Smooth muscle cell (in vitro differentiated cells): ENCODE data around the gene USP35. TPM values are rescaled to one million over a fixed set of nuclear protein-coding genes. Genes with fewer than 3 reads are reported as not detected.

Experiments used
- DNase-seq: peaks from one replicate; lab custom pipeline; 2025; ENCODE audit not compliant: unreplicated experiment; lab: John Stamatoyannopoulos, UW
- H2AFZ ChIP-seq: fragments of 200-600 bp; sonication (generic); 2 replicates; pipeline ENCODE4 v1.6.0; 2016; ENCODE audit warnings: antibody characterized with exemption, low read depth, mild to moderate bottlenecking
- H3F3A ChIP-seq: fragments of 200-600 bp; sonication (generic); 2 replicates; pipeline ENCODE4 v1.6.0; 2017; ENCODE audit warnings: antibody characterized with exemption, low read depth
- H3K27ac ChIP-seq: fragments of 200-600 bp; sonication (generic); 2 replicates; pipeline ENCODE4 v1.5.1; 2016; ENCODE audit warnings: low read depth, mild to moderate bottlenecking
- H3K27me3 ChIP-seq: fragments of 200-600 bp; sonication (generic); 2 replicates; pipeline ENCODE4 v1.6.1; 2016; ENCODE audit warnings: low read depth, mild to moderate bottlenecking
- H3K36me3 ChIP-seq: fragments of 200-600 bp; sonication (generic); 2 replicates; pipeline ENCODE4 v1.5.1; 2016; ENCODE audit warnings: low read depth
- H3K4me1 ChIP-seq: fragments of 200-600 bp; sonication (generic); 2 replicates; pipeline ENCODE4 v1.5.1; 2016; ENCODE audit warnings: low read depth
- H3K4me2 ChIP-seq: fragments of 200-600 bp; sonication (generic); 2 replicates; pipeline ENCODE4 v1.6.0; 2016; ENCODE audit warnings: mild to moderate bottlenecking
- H3K4me3 ChIP-seq: fragments of 200-600 bp; sonication (generic); 2 replicates; pipeline ENCODE4 v1.5.1; 2016; ENCODE audit warnings: mild to moderate bottlenecking
- H3K79me2 ChIP-seq: fragments of 200-600 bp; sonication (generic); 2 replicates; pipeline ENCODE4 v1.6.0; 2016; ENCODE audit warnings: low read depth, mild to moderate bottlenecking
- H3K9ac ChIP-seq: fragments of 200-600 bp; sonication (generic); 2 replicates; pipeline ENCODE4 v1.6.0; 2016; ENCODE audit warnings: low read depth
- H3K9me3 ChIP-seq: fragments of 200-600 bp; sonication (generic); replicated peaks from 2 replicates; pipeline ENCODE4 v1.5.1; 2016; ENCODE audit warnings: low read depth
- H4K20me1 ChIP-seq: fragments of 200-600 bp; sonication (generic); 2 replicates; pipeline ENCODE4 v1.6.0; 2016; ENCODE audit warnings: low read depth
- WGBS: methylation state at CpG from one replicate; pipeline ENCODE4 v1.1.7; 2016; ENCODE audit warnings: low lambda C conversion rate; 5-methylcytosine and 5-hydroxymethylcytosine counted together
- polyA plus RNA-seq: library from polyadenylated mRNA; unstranded; fragments of >200 nt; fragmentation: Nextera tagmentation; extraction: Ambion mirVana; gene quantifications from 2 replicates; pipeline ENCODE4 v1.2.1, GENCODE V29; 2016
- total RNA-seq: library from RNA; depleted of rRNA; stranded (reverse); fragments of >200 nt; gene quantifications from 2 replicates; pipeline ENCODE4 v1.2.3, GENCODE V29; 2014
- TF ChIP-seq, protein P1 (sequence below): fragments of 200-600 bp; sonication (generic); IDR thresholded peaks from 2 replicates; pipeline ENCODE4 v1.5.1; 2017; ENCODE audit warnings: borderline replicate concordance, mild to moderate bottlenecking, antibody characterized with exemption; ENCODE audit not compliant: insufficient read depth, poor library complexity, severe bottlenecking

Gene USP35, protein sequence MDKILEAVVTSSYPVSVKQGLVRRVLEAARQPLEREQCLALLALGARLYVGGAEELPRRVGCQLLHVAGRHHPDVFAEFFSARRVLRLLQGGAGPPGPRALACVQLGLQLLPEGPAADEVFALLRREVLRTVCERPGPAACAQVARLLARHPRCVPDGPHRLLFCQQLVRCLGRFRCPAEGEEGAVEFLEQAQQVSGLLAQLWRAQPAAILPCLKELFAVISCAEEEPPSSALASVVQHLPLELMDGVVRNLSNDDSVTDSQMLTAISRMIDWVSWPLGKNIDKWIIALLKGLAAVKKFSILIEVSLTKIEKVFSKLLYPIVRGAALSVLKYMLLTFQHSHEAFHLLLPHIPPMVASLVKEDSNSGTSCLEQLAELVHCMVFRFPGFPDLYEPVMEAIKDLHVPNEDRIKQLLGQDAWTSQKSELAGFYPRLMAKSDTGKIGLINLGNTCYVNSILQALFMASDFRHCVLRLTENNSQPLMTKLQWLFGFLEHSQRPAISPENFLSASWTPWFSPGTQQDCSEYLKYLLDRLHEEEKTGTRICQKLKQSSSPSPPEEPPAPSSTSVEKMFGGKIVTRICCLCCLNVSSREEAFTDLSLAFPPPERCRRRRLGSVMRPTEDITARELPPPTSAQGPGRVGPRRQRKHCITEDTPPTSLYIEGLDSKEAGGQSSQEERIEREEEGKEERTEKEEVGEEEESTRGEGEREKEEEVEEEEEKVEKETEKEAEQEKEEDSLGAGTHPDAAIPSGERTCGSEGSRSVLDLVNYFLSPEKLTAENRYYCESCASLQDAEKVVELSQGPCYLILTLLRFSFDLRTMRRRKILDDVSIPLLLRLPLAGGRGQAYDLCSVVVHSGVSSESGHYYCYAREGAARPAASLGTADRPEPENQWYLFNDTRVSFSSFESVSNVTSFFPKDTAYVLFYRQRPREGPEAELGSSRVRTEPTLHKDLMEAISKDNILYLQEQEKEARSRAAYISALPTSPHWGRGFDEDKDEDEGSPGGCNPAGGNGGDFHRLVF
- 9.5 and 10.5 TPM in 2 replicates for total RNA-seq
- 4.5 and 7.3 TPM in 2 replicates for polyA plus RNA-seq

DNA sequence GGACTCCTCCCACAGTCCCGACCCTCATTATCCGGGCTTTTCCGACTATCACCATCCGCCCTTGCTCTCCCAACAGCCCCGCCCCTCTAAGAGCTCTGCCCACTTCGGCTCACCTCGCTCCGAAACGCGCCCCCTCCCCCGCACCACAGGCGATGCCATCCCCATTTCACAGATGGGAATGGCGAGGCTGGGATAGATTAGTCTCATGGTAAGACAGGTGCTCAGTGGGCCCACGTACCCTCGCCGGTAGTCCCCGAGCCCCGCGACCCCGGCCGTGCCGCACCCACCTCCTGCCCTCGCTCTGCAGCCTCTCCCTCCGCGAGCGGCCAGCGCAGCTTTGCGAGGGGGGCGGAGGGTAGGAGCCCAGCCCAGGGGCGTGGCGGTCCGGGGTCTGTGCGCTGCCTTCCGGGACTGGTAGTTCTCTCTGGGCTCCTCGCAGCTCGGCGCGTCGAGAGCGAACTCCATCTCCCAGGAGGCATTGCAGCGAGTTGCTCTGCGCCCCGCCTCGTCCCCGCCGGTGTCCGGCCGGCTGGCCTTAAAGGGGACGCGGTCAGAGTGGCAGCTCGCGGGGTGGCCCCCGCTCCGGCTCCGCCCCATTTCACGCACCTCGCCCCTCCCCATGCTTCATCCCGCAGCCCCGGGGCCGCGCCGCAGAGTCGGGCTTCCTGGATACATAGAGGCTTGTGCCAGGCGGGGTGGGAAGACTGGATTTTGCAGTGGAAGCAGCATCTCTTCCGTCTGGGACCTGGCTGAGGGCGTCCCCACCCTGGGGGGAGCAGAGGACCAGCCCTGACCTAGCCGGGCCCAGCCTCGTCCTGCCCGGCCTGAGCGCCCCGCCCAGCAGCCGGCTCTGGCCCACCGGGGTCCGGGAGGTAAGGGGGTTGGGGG lies at the start of gene USP35, which contains the start of gene KCTD21:
Gene USP35, plus strand, starts transcription at position 634 of the 888 bp plus-strand sequence. CDS start 7,327 bp downstream, outside the sequence.
Gene KCTD21, minus strand, starts transcription at position 341 of the 888 bp plus-strand sequence. CDS start 14,072 bp downstream, outside the sequence.
- TF ChIP-seq, protein P1, sequence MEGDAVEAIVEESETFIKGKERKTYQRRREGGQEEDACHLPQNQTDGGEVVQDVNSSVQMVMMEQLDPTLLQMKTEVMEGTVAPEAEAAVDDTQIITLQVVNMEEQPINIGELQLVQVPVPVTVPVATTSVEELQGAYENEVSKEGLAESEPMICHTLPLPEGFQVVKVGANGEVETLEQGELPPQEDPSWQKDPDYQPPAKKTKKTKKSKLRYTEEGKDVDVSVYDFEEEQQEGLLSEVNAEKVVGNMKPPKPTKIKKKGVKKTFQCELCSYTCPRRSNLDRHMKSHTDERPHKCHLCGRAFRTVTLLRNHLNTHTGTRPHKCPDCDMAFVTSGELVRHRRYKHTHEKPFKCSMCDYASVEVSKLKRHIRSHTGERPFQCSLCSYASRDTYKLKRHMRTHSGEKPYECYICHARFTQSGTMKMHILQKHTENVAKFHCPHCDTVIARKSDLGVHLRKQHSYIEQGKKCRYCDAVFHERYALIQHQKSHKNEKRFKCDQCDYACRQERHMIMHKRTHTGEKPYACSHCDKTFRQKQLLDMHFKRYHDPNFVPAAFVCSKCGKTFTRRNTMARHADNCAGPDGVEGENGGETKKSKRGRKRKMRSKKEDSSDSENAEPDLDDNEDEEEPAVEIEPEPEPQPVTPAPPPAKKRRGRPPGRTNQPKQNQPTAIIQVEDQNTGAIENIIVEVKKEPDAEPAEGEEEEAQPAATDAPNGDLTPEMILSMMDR = no peak
- Histone ChIP-seq H3K4me1 (peaks cover 7% of the 10 kb centered on the region), H3F3A (peaks cover 10% of the 10 kb centered on the region), H3K27me3 (no peaks in the 10 kb centered on the region), H3K79me2 (peaks cover 39% of the 10 kb centered on the region), H3K27ac (peak within 1 kb of the TSS; percentile 83), H2AFZ (peak within 1 kb of the TSS; percentile 58), H3K36me3 (no peaks in the 10 kb centered on the region), H3K4me2 (peak within 1 kb of the TSS; percentile 87), H3K4me3 (peak within 1 kb of the TSS; percentile 87), H3K9me3 (no peaks in the 10 kb centered on the region), H4K20me1 (peaks cover 49% of the 10 kb centered on the region), H3K9ac (peak within 1 kb of the TSS; percentile 69)
- WGBS = under 1% methylated on average over 64 of the region's 74 CpGs
- peak; percentile 86 for DNase-seq

DNA sequence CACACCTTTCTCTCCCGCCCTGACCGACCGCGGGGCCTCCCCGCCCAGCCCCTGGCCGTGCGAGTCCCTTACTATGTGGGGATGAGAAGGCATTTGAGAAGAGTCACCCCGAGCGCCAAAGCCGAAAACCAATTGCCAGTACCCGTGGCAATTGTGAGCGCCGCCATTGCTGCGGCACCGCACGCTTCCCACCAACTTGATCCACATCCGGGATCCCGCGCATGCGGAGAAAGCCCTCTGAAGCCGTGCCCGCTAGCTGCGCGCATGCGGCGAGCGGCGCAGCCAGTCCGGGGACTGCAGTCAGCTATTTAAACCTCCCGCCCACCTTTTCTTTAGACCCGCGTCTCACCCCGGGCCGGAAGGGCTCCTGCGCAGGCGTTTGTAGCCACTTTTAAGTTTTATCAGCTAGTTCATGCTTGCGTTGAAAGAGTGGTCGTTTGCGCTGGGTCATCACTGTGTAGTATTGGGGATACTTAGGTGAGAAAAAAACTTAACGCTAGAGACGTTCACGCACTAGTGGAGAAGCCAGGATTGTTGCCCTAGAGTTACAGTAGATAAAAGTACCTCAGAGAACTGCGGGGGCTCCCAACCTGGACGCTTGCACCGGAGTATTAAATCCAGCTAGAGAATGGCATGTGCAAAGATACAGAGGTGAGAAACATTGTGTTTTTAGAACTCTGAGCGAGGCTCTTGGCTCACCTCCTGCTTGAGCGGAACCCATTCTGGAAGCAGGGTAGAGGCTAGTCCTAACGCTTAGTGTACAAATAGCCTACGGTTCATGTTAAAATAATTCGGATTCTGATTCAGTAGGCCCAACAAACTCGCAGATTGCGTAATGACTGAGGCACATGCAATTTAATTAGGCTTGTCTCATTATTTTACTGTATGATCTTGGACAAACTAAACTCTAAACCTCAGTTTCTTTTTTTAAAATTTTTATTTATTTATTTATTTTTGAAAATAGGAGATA lies 49.0 kb upstream of the USP35 start, which contains the start of gene ALG8:
Gene ALG8, minus strand, starts transcription at position 205 of the 970 bp plus-strand sequence. Its CDS starts 38 bp downstream, at position 167.
- Histone ChIP-seq H3K4me2 (peak within 1 kb of the TSS; percentile 90), H3K79me2 (peaks cover 21% of the 10 kb centered on the region), H3K4me3 (peak within 1 kb of the TSS; percentile 89), H4K20me1 (no peaks in the 10 kb centered on the region), H3K27ac (peak within 1 kb of the TSS; percentile 80), H3K4me1 (peaks cover 11% of the 10 kb centered on the region), H3K9ac (peak within 1 kb of the TSS; percentile 94), H2AFZ (peak within 1 kb of the TSS; percentile 99), H3K27me3 (no peaks in the 10 kb centered on the region), H3K36me3 (no peaks in the 10 kb centered on the region), H3F3A (no peaks in the 10 kb centered on the region), H3K9me3 (no peaks in the 10 kb centered on the region)
- TF ChIP-seq, protein P1 = no peak
- WGBS = 2% methylated on average over 49 of the region's 52 CpGs
- DNase-seq = peak; percentile 83
